AG04450 (cell line): ENCODE results near the gene MEST. TPM values are rescaled to one million over a fixed set of nuclear protein-coding genes. Genes with fewer than 3 reads are reported as not detected.

Experiments used
- CTCF ChIA-PET: fragments of 300-600, 350-600 bp; formaldehyde crosslinking; extraction: SDS; loops from one replicate; lab custom pipeline; 2022; ENCODE audit warnings: antibody characterized with exemption, inconsistent platforms; lab: Charles Lee
- POLR2A ChIA-PET: fragments of 350-600 bp; formaldehyde crosslinking; extraction: SDS; loops from one replicate; lab custom pipeline; 2021; ENCODE audit warnings: antibody characterized with exemption, inconsistent platforms; lab: Yijun Ruan, JAX
- DNase-seq: peaks from one replicate; pipeline ENCODE4 v3.0.0-alpha.2; 2011; ENCODE audit warnings: low read depth, low spot score
- H3K27ac ChIP-seq: one replicate; pipeline ENCODE4 v1.5.1; 2012; ENCODE audit warnings: low read depth, low read length, control low read depth
- H3K27me3 ChIP-seq: one replicate; pipeline ENCODE4 v1.6.0; 2012; ENCODE audit warnings: low read length; ENCODE audit not compliant: control insufficient read depth, insufficient read depth
- H3K4me3 ChIP-seq: 2 replicates; pipeline ENCODE4 v1.5.1; 2011; ENCODE audit warnings: mild to moderate bottlenecking, low read depth, low read length, control low read depth
- H3K9me3 ChIP-seq: 2 replicates; pipeline ENCODE4 v1.5.1; 2012; ENCODE audit warnings: low read length; ENCODE audit not compliant: control insufficient read depth, insufficient read depth
- CTCF ChIP-seq: IDR thresholded peaks from 2 replicates; pipeline ENCODE4 v1.5.1; 2011; ENCODE audit warnings: low read depth, low read length, control low read depth, inconsistent platforms
- polyA plus RNA-seq: library from polyadenylated mRNA; depleted of rRNA; stranded (reverse); fragments of >200 nt; gene quantifications from 2 replicates; pipeline ENCODE4 v1.2.3, GENCODE V29; 2011

Gene MEST
- polyA plus RNA-seq, 1 experiment = 293 TPM

- ChIA-PET CTCF (no interaction called here), POLR2A (no interaction called here)
- H3K27me3 ChIP-seq = no peaks in the 10 kb centered on the region
- no peak overlapping the region for H3K4me3 ChIP-seq
- no peak for DNase-seq
- H3K27ac ChIP-seq = no peak overlapping the region
- peaks cover 7% of the 10 kb centered on the region; the same call in 1 of the 2 replicates for H3K9me3 ChIP-seq
- no peak for TF ChIP-seq CTCF
These were observed 6.2 kb upstream of the MEST start for GRCh38 chr7:130485734-130486113.

GRCh38 chr7:130486114-130486953, 5.6 kb upstream of the MEST start:
- DNase-seq = no peak
- Histone ChIP-seq H3K9me3 (peaks cover 13% of the 10 kb centered on the region; the same call in 1 of the 2 replicates), H3K27me3 (no peaks in the 10 kb centered on the region), H3K27ac (no peak overlapping the region), H3K4me3 (peak overlapping the region; percentile 38)
- peak; percentile 59 for TF ChIP-seq CTCF
- POLR2A ChIA-PET = no interaction called here
- CTCF ChIA-PET = interaction anchor here (1.3 to 1.7 kb wide), 3 partner anchors 9 to 281 kb away, joined by 3 to 6 read pairs (median 4); partner anchors contain the start of gene TMEM209

DNA sequence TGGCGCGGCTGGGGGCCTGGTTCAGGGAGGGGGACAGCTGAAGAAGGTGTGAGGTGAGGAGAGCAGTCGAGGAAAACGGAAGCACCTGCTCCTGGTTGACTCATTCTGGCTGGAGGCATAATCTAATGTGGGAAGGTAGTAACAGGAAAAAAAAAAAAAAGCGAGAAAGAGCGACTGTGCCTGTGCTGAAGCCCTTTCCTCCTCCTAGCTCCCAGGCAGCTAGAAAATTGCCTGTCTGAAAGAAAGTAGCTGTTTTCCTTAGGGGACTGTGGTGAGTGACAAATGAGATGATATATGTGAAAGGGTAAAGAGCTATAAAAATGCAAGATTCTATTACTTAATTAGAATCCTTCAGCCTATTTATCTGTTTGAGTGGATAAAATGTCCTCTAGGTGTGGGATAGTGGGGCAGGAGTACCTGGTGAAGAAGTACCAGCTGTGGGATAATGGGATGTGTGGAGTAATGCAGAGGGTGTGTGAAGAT, 4.9 kb upstream of the MEST start:
- no peak overlapping the region for H3K4me3 ChIP-seq
- peaks cover 19% of the 10 kb centered on the region; the same call in 1 of the 2 replicates for H3K9me3 ChIP-seq
- H3K27ac ChIP-seq = no peak overlapping the region
- no peak for DNase-seq
- TF ChIP-seq CTCF = no peak
- ChIA-PET CTCF (interaction anchor here (0.6 to 1.7 kb wide), 7 partner anchors 8 to 672 kb away, joined by 3 to 6 read pairs (median 3); partner anchors contain the start of gene TMEM209), POLR2A (interaction anchor here (0.7 kb wide), 1 partner anchor 77 kb away, joined by 5 read pairs; no protein-coding TSS in a partner anchor)
- no peaks in the 10 kb centered on the region for H3K27me3 ChIP-seq

DNA sequence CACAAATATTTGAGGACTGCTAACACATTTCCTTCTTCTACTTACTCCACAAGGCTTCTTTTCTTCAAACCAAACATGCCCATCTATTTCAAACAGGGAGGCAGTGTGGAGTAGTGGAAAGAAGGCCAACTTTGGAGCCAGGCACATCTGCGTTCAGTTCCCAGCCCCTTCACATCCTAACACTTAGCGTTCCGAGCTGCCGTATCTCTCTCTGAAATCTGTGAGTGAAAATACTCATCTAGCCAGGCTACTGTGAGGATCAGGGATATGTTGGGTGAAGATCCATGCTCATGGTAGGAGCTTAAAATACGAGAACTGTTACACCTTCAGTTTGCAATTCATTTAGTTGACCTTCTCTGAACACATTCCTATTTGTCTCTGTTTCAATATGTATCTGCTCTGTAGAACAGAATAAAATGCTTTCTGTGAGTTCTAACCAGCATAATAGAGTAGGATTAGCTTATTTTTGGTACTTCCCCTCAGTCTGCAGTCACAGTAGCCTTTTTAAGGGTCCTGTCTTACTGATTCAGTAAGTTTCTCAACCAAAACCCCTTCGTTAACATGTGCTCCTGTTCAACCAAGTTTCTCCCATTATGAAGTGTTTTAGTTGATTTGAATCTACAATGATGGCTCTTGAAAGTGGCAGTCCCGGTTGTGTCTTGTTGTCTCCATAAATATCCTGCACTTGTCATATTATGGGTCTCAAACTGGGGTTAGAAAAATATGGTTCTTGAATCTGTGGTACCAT, 3.3 kb upstream of the MEST start:
- DNase-seq = no peak
- Histone ChIP-seq H3K4me3 (no peak overlapping the region), H3K27ac (no peak overlapping the region), H3K27me3 (no peaks in the 10 kb centered on the region), H3K9me3 (peaks cover 35% of the 10 kb centered on the region)
- CTCF ChIA-PET = interaction anchor here (1.0 to 1.3 kb wide), 2 partner anchors 210 to 416 kb away, joined by 3 to 4 read pairs; no protein-coding TSS in a partner anchor
- TF ChIP-seq CTCF = no peak
- POLR2A ChIA-PET = no interaction called here
